GM23248 (cell line): ENCODE results near the gene BAIAP2.

Experiments used
- EZH2 ChIP-seq: fragments of 200-600 bp; sonication (generic); IDR thresholded peaks from 2 replicates; pipeline ENCODE4 v1.6.1; 2018; ENCODE audit warnings: antibody characterized with exemption, mild to moderate bottlenecking; ENCODE audit not compliant: insufficient read depth, poor library complexity, severe bottlenecking
- EZH2phosphoT487 ChIP-seq: fragments of 200-600 bp; sonication (generic); IDR thresholded peaks from 2 replicates; pipeline ENCODE4 v1.6.1; 2018; ENCODE audit warnings: antibody characterized with exemption, moderate library complexity, mild to moderate bottlenecking, low read depth; ENCODE audit not compliant: insufficient read depth

DNA sequence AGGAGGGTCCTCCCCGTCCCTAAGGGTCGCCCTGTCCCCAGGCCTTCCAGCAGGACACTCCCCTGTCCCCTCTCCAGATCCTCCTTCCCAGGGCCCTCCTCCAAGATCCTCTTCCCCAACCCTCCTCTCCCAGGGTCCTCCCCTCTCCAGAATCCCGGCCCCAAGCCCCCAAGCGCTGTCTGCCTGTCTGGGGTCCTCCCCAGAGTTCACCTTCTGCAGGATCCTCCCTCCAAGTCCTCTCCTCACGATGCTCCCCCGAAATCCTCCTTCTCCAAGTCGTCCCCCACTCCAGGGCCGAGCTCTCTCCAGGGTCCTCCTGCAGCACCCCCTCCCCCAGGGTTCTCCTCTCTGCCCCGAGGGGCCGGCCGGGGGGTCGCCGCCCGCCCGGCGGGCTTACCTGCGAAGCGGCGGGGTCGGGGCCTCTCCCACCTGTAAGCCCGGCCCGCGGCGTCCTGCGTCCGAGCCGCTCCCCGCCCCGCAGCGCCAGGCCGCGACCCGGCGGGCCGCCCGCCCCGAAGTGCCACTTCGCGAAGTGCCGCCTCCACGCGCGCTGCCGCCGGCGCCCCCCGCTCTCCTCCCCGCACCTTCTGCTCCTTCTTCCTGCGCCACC is 678 bp upstream of the BAIAP2 start:
- TF ChIP-seq EZH2 (no peak), EZH2phosphoT487 (no peak)
